ENCODE results near the gene BCAS4.

BCAS4 gene

DNA sequence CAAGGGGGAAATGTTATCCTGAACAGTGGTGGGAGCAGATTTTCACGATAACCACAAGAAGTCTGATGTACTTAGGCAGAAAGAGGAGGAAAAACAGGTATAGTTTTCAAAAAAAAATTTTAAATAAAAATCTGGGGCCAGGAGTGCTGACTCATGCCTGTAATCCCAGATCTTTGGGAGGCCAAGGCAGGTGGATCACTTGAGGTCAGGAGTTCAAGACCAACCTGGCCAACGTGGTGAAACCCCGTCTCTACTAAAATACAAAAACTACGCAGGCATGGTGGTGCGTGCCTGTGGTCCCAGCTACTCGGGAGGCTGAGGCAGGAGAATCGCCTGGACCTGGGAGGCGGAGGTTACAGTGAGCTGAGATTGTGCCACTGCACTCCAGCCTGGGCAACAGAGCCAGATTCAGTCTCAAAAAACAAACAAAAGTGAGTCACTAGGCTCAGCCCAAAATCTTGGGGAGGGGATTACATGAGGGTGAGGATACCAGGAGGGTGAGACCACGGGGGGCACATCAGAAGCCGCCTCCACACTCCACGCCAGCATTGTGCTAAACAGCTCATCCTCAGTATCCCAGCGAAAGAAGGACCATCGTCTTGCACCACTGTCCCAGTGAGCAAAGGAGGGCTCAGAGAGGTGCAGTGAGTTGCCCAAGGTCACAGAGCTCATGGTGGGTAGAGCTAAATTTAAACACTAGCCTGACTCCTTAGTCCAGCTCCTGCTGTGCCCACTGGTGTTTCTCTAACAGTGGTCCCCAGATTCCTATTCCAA is 33.7 kb downstream of the BCAS4 start:
- DNase-seq (ENCODE audit: low spot score): no peak
- TF ChIP-seq, protein P1, sequence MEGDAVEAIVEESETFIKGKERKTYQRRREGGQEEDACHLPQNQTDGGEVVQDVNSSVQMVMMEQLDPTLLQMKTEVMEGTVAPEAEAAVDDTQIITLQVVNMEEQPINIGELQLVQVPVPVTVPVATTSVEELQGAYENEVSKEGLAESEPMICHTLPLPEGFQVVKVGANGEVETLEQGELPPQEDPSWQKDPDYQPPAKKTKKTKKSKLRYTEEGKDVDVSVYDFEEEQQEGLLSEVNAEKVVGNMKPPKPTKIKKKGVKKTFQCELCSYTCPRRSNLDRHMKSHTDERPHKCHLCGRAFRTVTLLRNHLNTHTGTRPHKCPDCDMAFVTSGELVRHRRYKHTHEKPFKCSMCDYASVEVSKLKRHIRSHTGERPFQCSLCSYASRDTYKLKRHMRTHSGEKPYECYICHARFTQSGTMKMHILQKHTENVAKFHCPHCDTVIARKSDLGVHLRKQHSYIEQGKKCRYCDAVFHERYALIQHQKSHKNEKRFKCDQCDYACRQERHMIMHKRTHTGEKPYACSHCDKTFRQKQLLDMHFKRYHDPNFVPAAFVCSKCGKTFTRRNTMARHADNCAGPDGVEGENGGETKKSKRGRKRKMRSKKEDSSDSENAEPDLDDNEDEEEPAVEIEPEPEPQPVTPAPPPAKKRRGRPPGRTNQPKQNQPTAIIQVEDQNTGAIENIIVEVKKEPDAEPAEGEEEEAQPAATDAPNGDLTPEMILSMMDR (conservative IDR thresholded peaks at IDR 0.05; ENCODE audit: low read depth): no peak
- POLR2A ChIA-PET (ENCODE audit: low non-redundant PET): no interaction called here
- CTCF ChIA-PET: interaction anchor here (0.6 kb wide), 1 partner anchor 35 kb away, joined by 5 read pairs; no protein-coding TSS in a partner anchor
- H3K27ac ChIP-seq: no peak overlapping the region

DNA sequence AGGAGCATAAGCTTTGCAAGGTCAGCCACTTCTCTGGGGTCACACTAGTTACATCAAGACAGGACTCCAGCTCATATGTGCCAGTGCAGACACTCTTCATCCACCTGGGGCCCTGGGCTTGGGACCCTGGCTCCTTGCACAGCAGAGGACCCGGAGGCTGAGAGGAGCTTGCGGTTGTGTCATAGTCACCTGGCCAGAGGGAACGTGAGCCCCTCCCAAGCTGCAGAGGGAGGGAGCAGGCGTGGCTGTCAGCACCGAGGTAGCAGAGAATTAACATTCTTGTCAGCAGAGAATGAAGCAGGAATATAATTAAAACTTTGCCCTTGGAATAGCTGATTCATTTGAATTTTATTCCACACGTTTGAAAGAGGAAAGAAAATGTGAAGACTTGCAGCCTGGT is 36.8 kb downstream of the BCAS4 start:
- peak overlapping the region; percentile 31 for H3K27ac ChIP-seq
- DNase-seq (ENCODE audit: low spot score): no peak
- TF ChIP-seq, protein P1 (conservative IDR thresholded peaks at IDR 0.05; ENCODE audit: low read depth): no peak
- CTCF ChIA-PET: interaction anchor here (0.5 to 2.0 kb wide), 3 partner anchors 13 to 692 kb away, joined by 3 to 11 read pairs (median 3); no protein-coding TSS in a partner anchor
- POLR2A ChIA-PET (ENCODE audit: low non-redundant PET): no interaction called here

DNA sequence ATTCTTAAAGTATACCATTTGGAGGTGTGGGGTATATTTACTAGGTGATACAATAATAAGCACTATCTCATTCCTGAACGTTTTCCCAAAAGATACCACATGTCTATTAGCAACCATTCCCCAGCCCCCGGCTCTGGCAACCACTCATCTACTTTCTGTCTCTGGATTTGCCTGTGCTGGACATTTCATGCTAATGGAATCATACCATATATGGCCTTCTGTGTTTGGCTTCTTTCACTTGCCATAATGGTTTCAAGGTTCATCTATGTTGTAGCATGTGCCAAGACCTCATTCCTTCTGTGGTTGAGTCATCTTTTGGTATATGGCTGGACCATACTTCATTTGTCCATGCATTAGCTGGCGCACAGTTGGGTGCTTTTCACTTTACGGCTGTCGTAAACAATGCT is 39.7 kb downstream of the BCAS4 start:
- H3K27ac ChIP-seq: no peak overlapping the region
- CTCF ChIA-PET: interaction anchor here (0.6 to 1.4 kb wide), 3 partner anchors 40 to 1293 kb away, joined by 3 to 4 read pairs (median 3); partner anchors contain the start of gene BCAS4
- TF ChIP-seq, protein P1 (conservative IDR thresholded peaks at IDR 0.05; ENCODE audit: low read depth): no peak
- POLR2A ChIA-PET (ENCODE audit: low non-redundant PET): no interaction called here
- peak; percentile 55 for DNase-seq (ENCODE audit: low spot score)

DNA sequence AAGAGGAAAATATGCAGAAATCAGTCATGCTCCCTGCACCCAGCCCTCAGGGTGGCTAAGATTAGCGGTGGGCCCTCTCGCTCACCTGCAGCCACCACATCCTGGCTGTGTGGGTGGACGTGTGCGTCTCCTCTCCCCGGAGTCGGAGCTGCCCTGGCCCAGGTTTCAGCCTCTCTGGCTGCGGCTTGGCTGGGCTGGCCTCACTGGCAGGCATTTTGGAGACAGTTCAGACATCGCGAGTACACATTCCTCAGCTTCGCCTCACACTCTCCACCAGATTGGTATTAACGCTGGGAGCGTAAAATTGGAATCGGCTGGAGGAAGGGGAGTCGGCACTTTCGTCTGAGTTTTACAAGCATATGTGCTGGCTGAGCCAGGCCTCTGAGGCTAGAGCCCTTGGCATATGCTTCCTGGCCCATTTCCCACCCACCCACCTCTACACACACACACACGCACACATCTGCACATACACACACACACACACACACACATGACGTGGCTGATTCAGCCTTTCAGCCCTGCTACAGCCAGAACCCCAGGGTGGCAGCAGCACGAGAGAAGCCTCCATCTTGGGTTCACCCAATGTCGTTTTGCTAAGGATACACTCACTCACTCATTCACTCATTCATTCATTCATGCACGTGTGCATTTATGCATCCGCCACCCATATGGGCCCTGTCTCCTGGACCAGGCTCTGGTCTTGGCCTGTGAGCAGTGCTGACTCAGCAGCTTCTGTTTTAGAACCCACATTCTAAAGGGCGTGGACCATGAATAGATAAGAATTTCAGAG is 42.9 kb downstream of the BCAS4 start:
- POLR2A ChIA-PET (ENCODE audit: low non-redundant PET): no interaction called here
- TF ChIP-seq, protein P1 (conservative IDR thresholded peaks at IDR 0.05; ENCODE audit: low read depth): no peak
- H3K27ac ChIP-seq: peak overlapping the region; percentile 87
- CTCF ChIA-PET: interaction anchor here (0.6 to 1.3 kb wide), 2 partner anchors 43 to 47 kb away, joined by 5 to 6 read pairs; partner anchors contain the start of gene BCAS4
- DNase-seq (ENCODE audit: low spot score): peak; percentile 61

DNA sequence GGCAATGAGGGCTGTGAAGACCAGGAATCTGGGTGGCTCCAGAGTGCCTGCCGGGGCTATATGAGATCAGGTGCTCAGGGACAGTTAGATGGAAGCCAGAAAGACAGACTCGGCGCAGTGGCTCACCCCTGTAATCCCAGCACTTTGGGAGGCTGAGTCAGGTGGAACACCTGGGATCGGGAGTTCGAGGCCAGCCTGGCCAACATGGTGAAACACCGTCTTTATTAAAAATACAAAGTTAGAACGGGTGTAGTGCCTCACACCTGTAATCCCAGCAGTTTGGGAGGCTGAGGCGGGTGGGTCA is 43.4 kb downstream of the BCAS4 start:
- ChIA-PET CTCF (interaction anchor here (0.7 kb wide), 1 partner anchor 79 kb away, joined by 3 read pairs; no protein-coding TSS in a partner anchor), POLR2A (ENCODE audit: low non-redundant PET) (no interaction called here)
- DNase-seq (ENCODE audit: low spot score): no peak
- TF ChIP-seq, protein P1 (conservative IDR thresholded peaks at IDR 0.05; ENCODE audit: low read depth): no peak
- peak overlapping the region; percentile 87 for H3K27ac ChIP-seq

DNA sequence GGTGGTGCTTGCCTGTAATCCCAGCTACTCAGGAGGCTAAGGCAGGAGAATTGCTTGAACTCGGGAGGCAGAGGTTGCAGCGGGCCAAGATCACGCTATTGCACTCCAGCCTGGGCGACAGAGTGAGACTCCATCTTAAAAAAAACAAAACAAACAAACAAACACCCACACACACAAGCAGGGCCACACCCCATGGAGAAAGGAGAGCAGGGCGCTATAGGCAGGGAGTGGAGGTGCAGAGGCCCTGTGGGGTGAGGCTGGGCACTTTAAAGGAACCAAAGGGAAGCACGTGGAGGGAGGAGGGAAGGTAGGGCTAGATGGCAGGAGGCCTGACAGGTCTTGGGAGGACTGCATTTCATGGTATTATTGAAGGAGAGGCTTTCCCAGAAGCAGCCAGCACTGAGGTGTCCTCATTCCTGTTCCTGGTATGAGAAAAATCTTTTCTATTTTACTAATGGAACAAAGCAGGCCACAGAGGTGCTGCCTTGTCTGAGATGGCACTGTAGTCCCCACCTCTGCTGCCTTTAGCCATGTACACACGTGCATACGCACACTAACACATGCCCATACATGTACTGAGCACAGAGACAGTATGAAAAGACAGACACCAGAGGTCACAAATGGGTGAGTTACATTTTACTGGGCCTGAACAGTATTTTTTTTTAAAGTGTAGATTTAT is 44.0 kb downstream of the BCAS4 start:
- ChIA-PET POLR2A (ENCODE audit: low non-redundant PET) (no interaction called here), CTCF (interaction anchor here (0.7 kb wide), 1 partner anchor 78 kb away, joined by 3 read pairs; no protein-coding TSS in a partner anchor)
- H3K27ac ChIP-seq: peak overlapping the region; percentile 87
- TF ChIP-seq, protein P1 (conservative IDR thresholded peaks at IDR 0.05; ENCODE audit: low read depth): no peak
- DNase-seq (ENCODE audit: low spot score): peak; percentile 60
